ACC112 (cell line): ENCODE measurements around the gene DNAJC15.

Experiments
- H2AFZ ChIP-seq: fragments of 200-600 bp; sonication (generic); one replicate; pipeline ENCODE4 v1.6.0; 2017; ENCODE audit warnings: antibody characterized with exemption, low read length; ENCODE audit not compliant: unreplicated experiment
- H3K27ac ChIP-seq: fragments of 200-600 bp; sonication (generic); 2 replicates; pipeline ENCODE4 v1.5.1; 2014; ENCODE audit warnings: low read depth, mild to moderate bottlenecking, antibody characterized with exemption, low read length, moderate library complexity
- H3K27me3 ChIP-seq: fragments of 200-600 bp; sonication (generic); 2 replicates; pipeline ENCODE4 v1.6.1; 2014; ENCODE audit warnings: mild to moderate bottlenecking, antibody characterized with exemption, low read length, moderate library complexity, mixed read lengths; ENCODE audit not compliant: insufficient read depth
- H3K36me3 ChIP-seq: fragments of 200-600 bp; sonication (generic); 2 replicates; pipeline ENCODE4 v1.6.1; 2016; ENCODE audit warnings: mild to moderate bottlenecking, antibody characterized with exemption, low read length, moderate library complexity, mixed read lengths; ENCODE audit not compliant: insufficient read depth
- H3K4me1 ChIP-seq: fragments of 200-600 bp; sonication (generic); one replicate; pipeline ENCODE4 v1.6.1; 2016; ENCODE audit warnings: low read length, mixed read lengths; ENCODE audit not compliant: insufficient read depth, unreplicated experiment, control insufficient read depth
- H3K4me3 ChIP-seq: fragments of 200-600 bp; sonication (generic); 2 replicates; pipeline ENCODE4 v1.5.1; 2014; ENCODE audit warnings: mild to moderate bottlenecking, low read depth, low read length
- H3K79me2 ChIP-seq: fragments of 200-600 bp; sonication (generic); one replicate; pipeline ENCODE4 v1.6.0; 2016; ENCODE audit warnings: low read length; ENCODE audit not compliant: control insufficient read depth, unreplicated experiment, insufficient read depth

DNAJC15 gene

DNA sequence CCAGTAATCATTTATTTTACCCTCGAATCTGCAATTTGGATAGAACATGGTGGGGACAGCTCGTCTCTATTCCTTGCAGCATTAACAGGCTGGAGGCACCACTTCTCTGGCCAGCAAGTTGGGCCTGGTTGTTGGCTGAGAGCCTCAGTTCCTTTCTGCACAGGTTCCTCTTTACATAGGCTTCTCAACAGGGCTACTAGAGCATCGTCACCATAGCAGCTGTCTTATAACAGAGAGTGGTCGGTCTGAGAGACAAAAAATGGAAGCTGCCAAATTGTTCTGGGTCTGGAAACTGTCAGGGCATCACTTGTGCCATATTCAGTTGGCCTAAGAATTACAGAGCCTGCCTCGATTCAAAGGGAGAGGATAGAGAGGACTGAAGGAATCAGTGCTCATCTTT lies 86.7 kb downstream of the DNAJC15 start:
- Histone ChIP-seq H2AFZ (no peak overlapping the region), H3K27ac (no peak overlapping the region), H3K79me2 (peaks cover 3% of the 10 kb centered on the region), H3K4me3 (no peak overlapping the region), H3K36me3 (no peaks in the 10 kb centered on the region; the same call in 1 of the 2 replicates), H3K27me3 (no peaks in the 10 kb centered on the region), H3K4me1 (peaks cover 29% of the 10 kb centered on the region)

DNA sequence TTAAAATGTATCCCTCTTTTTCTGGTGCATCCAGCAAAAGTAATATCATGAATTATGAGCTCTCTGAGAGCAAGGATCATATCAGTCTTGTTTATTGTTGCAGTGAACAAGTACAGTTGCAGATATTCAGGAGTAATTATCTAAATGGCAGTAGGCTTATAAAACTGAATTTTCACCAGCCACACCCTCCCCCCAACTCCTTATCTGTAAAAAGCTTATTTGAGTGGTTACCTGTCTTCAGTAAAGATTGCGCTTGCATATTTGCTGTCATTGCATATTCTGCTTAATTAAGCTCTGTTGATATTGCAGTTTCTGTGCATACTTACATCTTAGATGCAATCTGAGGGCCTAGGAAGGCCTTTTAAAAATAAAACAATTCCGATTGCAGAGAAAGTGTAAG lies 87.3 kb downstream of the DNAJC15 start:
- no peaks in the 10 kb centered on the region for H3K79me2 ChIP-seq
- H3K27me3 ChIP-seq, result no peaks in the 10 kb centered on the region
- H3K27ac ChIP-seq, result no peak overlapping the region
- no peak overlapping the region for H3K4me3 ChIP-seq
- H2AFZ ChIP-seq, result no peak overlapping the region
- peaks cover 23% of the 10 kb centered on the region for H3K4me1 ChIP-seq
- H3K36me3 ChIP-seq, result no peaks in the 10 kb centered on the region

DNA sequence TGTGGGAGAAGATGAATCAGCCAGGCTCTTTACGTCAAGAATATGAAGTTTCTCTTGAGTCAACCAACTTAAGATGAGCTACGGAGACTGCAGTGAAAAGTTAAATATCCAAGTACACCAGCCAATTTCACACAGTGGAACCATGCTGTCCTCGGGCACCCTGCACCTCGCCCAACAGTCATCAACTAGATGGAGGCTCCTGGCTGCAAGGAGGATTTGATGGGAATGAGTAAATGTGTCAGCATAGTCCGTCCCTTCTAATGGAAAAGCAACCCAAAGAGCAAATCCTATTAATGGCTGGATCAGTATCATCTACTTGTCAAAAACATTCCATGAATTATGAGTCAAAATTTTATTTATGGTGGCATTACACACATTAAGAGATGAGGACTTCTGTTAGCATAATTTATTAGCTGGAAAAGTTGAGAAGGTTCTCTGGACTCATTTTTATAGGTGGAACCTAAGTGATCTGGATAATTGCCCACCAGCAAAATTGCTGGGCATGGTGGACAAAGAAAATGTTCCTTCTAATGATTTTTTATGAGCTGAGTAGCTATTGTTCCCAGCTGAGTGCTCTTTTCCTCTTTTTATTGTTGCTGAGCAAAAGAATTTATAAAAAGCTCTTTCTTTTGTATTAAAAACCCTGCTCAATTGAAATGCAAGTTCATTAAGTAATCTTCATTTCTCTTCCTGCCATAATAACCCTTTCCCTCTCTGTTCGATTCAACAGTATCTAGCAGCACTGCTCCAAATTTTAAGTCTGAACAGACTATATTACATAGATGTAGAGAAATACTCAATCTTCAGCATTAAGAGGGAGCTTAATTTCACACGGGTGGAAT lies 88.4 kb downstream of the DNAJC15 start:
- Histone ChIP-seq H3K4me3 (no peak overlapping the region), H3K27me3 (no peaks in the 10 kb centered on the region), H3K79me2 (no peaks in the 10 kb centered on the region), H2AFZ (no peak overlapping the region), H3K36me3 (no peaks in the 10 kb centered on the region), H3K4me1 (peaks cover 14% of the 10 kb centered on the region), H3K27ac (no peak overlapping the region)

DNA sequence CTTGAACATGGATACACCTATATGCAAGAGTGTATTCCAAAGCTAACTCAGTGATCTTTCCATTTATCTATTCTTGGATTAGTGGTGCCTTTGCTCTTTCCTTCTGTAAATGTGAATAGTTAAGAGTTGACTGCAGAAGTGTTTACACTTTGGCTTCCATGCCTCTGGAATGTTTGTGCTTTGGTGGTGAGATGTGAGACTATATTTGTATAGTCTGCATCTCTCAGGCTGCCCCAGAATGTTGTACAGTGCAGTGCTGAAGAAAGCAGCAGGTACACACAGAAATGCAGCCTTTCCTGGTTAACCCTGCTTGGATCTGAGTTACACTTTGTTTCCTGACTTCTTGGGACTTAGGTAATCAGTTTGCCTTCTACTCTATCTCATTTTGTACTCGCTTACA lies 90.2 kb downstream of the DNAJC15 start:
- Histone ChIP-seq H2AFZ (no peak overlapping the region), H3K27ac (no peak overlapping the region), H3K4me1 (no peaks in the 10 kb centered on the region), H3K4me3 (no peak overlapping the region), H3K79me2 (no peaks in the 10 kb centered on the region), H3K27me3 (no peaks in the 10 kb centered on the region), H3K36me3 (no peaks in the 10 kb centered on the region)

DNA sequence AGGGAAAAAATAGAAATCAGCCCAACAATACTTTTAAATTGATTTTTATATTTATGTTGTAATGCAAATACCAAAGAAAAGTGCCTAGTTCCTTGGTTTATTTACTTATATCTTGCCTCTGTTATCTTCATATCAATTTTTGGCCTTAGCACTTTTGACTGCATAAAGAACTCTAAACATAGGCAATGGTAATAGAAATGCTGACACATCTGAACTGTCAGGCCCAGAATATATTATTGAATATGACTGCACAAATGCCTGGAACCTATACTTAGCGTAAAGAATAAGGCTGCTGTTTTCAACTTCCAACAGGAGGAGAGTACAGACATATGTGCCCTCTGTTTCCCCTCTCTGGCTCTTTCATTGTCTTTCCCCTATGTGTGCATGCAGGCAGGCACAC lies 91.1 kb downstream of the DNAJC15 start:
- no peaks in the 10 kb centered on the region for H3K4me1 ChIP-seq
- H3K79me2 ChIP-seq, result no peaks in the 10 kb centered on the region
- no peak overlapping the region for H2AFZ ChIP-seq
- no peak overlapping the region for H3K4me3 ChIP-seq
- no peaks in the 10 kb centered on the region for H3K36me3 ChIP-seq
- H3K27ac ChIP-seq, result no peak overlapping the region
- no peaks in the 10 kb centered on the region for H3K27me3 ChIP-seq

DNA sequence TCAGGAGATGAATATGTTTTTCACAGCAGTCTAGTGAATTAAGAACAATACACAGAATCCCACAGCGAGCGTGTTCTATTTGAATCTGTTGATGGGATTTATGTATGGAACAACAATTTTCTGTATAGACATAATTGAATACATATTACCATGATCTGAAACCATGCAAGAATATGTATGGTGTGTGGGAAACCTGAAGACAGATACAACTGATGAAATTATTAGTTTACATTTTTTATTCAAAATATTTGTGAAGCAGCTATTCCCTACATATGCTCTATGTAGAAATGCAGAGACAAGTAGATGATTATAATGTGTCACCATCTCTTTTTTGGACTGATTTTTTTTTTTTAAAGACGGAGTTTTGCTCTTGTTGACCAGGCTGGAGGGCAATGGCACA lies 91.8 kb downstream of the DNAJC15 start:
- Histone ChIP-seq H3K4me1 (no peaks in the 10 kb centered on the region), H3K36me3 (no peaks in the 10 kb centered on the region), H3K4me3 (no peak overlapping the region), H3K27ac (no peak overlapping the region), H3K27me3 (no peaks in the 10 kb centered on the region), H3K79me2 (no peaks in the 10 kb centered on the region), H2AFZ (no peak overlapping the region)

DNA sequence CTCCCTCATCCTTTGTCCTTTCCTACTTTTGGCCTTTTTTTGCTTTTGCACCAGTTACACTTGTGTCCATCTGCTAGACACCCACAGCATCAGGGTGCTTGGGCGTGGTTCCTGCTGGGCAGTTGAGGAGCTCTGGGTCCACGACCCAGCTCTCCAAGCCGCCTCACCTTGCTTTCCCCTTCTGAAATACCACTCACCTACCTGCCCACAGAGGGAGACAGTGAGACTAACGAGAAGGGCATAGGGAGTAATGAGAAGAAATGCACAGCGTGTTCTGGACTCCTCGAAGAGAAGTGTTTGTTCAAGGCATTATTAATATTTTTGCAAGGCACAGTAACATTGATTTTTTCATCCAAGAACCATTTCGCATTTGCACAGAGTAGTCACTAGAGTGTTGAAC lies 92.9 kb downstream of the DNAJC15 start:
- Histone ChIP-seq H3K27ac (no peak overlapping the region), H3K36me3 (no peaks in the 10 kb centered on the region), H2AFZ (no peak overlapping the region), H3K4me3 (no peak overlapping the region), H3K27me3 (no peaks in the 10 kb centered on the region), H3K4me1 (no peaks in the 10 kb centered on the region), H3K79me2 (no peaks in the 10 kb centered on the region)

DNA sequence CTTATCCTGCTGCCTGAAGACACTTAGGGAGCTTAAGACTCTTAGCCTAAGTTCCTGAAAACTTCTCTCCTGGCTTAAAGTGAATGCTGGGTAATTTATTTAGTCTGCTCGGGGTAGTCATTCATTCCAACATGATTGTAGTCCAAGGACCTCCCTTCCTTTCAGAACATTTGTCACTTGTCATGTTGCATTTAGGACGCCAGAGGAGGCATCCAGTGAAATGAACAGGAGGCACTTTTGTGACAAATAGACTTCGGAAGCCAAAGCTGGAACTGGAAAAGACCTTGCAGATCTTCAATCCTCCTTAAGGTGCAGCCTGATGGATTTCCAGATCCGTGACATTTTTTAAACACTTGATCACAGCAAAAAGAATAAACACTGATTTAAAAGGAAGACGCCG lies 95.1 kb downstream of the DNAJC15 start:
- Histone ChIP-seq H3K4me3 (no peak overlapping the region), H2AFZ (no peak overlapping the region), H3K27ac (no peak overlapping the region), H3K79me2 (no peaks in the 10 kb centered on the region), H3K36me3 (no peaks in the 10 kb centered on the region), H3K4me1 (no peaks in the 10 kb centered on the region), H3K27me3 (no peaks in the 10 kb centered on the region)

DNA sequence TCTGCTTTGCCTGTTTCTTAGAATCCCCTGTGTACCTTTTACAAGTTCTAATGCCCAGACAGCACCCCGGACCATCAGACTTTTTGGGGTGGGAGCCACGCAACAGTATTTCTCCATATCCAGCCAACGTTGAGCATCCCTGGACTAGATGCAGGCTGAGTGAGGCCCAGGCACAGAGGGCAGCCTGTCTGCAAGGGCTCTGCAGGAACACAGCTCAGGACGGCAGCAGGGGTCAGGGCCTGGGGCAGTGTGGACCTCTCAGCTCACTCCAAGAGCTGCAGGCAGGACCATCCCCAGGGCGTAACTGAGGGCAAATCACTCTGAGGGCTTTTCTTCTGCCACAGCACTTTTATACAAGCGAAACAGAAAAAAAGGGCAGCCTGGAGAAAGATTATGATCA lies 95.8 kb downstream of the DNAJC15 start:
- H3K79me2 ChIP-seq, result no peaks in the 10 kb centered on the region
- H3K27ac ChIP-seq, result no peak overlapping the region
- no peaks in the 10 kb centered on the region for H3K36me3 ChIP-seq
- H3K27me3 ChIP-seq, result no peaks in the 10 kb centered on the region
- H2AFZ ChIP-seq, result no peak overlapping the region
- H3K4me3 ChIP-seq, result no peak overlapping the region
- no peaks in the 10 kb centered on the region for H3K4me1 ChIP-seq

DNA sequence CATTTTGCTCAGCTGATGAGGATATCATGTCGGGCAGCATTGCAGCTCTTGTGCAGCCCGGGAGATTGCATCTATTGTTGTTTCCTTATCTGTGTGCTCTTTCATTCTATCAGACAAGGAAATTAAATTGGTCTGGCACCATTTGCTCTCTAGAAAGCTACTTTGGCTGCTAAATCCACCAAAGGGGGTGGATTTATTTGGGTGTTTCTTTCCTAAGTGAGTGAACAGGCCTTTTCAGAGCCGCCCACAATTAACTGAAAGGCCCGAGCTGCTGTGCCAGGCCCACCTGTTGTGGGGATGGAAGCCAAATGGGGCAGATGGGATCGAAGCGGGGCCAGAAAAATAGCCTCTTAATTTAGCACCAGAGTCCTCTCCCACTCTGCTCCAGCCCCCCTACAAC lies 99.4 kb downstream of the DNAJC15 start:
- Histone ChIP-seq H3K4me3 (no peak overlapping the region), H2AFZ (no peak overlapping the region), H3K4me1 (no peaks in the 10 kb centered on the region), H3K79me2 (no peaks in the 10 kb centered on the region), H3K36me3 (no peaks in the 10 kb centered on the region), H3K27me3 (no peaks in the 10 kb centered on the region), H3K27ac (no peak overlapping the region)

DNA sequence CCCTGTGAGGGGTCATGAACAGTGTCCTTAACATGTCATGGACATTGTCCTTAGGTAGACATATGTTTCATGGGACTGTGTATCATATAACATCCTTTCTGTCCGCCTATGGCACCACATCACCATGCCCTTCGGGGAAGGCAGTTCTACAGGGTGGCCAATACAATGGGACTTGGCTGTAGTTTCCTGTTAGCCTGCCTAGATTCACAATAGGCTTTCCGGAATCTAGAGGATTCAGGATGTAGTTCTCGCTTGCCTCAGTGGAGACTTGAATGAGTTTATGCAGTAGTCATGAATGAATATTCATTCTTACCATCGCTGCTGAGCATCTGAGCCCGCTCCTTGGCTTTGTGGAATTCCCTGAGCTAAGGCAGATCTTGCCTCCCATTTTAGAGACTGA lies 100.5 kb downstream of the DNAJC15 start:
- Histone ChIP-seq H2AFZ (no peak overlapping the region), H3K36me3 (no peaks in the 10 kb centered on the region), H3K27me3 (peaks cover 7% of the 10 kb centered on the region; the same call in 1 of the 2 replicates), H3K4me3 (no peak overlapping the region), H3K27ac (no peak overlapping the region), H3K79me2 (no peaks in the 10 kb centered on the region), H3K4me1 (no peaks in the 10 kb centered on the region)
